Lower leg skin (tissue), 3 donors: ENCODE results near the gene ISYNA1.

Experiments
- CTCF ChIP-seq, 3 donors: fragments of 450-650 bp; IDR thresholded peaks; one replicate each; pipeline ENCODE4 v1.5.1; 2016; ENCODE audit warnings: antibody characterized with exemption in 3 of 3, mild to moderate bottlenecking in 3 of 3, moderate library complexity in 2 of 3
- POLR2A ChIP-seq, 2 donors: fragments of 450-650 bp; IDR thresholded peaks; one replicate each; pipeline ENCODE4 v1.6.1; 2016 to 2017; ENCODE audit warnings: antibody characterized with exemption in 2 of 2, mild to moderate bottlenecking in 1 of 2, moderate library complexity in 1 of 2

DNA sequence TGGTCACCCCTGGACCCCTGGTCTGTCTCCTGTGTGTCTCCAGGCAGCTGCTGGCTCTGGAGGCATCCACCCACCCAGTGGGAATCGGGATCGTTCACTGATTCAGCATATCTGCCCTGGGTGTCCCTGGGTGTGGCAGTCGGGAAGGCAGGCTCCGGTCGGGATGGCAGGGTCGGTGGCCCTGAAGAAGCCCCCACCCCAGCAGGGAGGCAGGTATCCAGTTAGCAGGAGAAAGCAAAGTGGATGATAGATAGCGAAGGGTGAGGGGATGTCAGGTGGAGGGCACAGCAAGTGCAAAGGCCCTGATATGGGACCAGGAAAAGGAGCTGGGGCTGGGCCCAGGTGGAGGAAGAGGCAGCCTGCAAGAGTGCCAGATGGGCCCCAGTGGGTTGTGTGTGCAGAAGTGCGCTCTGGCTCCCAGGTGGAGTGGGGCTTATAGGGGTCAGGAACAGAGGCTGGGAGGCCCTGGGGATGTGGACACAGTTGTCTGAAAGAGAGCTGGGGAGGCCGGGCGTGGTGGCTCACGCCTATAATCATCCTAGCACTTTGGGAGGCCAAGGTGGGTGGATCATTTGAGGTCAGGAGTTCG lies 16.5 kb downstream of the ISYNA1 start:
- TF ChIP-seq CTCF (IDR thresholded peaks at IDR 0.05) (no peak), POLR2A (IDR thresholded peaks at IDR 0.05) (no peak)
